ENCODE data around the gene SH2B2.

DNA sequence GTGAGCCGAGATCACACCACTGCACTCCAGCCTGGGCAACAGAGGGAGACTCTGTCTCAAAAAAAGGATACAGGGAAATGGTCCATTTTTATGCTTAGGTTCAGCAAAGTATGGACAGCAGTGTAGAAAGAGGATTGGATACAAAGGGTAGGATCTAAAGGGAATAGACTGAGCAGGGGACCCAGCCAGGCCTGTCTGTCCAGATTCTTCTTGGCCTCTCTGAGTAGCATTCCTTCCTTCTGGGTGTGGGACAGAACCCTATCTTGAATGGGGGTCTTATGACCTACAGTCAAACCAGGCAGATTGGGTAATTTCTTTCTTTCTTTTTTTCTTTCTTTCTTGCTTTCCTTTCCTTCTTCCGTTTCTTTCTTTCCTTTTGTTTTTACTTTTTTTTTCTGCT is 25.6 kb downstream of the SH2B2 start:
- TF ChIP-seq FOXP2 (optimal IDR thresholded peaks at IDR 0.05; ENCODE audit: control extremely low read depth, extremely low read length, insufficient read depth) (no peak), EZH2 (IDR thresholded peaks at IDR 0.05) (no peak), POLR2AphosphoS5 (IDR thresholded peaks at IDR 0.05; ENCODE audit: borderline replicate concordance, low read depth, low read length) (no peak)

Data from SK-N-MC (cell line).